H1 (cell line): Measurements from ENCODE around the gene SRCIN1. TPM values are rescaled to one million over a fixed set of nuclear protein-coding genes. Genes with fewer than 3 reads are reported as not detected.
"Not testable (repeated sequence)": the region's sequence is repeated elsewhere in the genome, so short reads cannot be mapped to it uniquely, and the experiment has no call there.

Experiments used
- CTCF ChIA-PET: fragments of 300-600 bp; sonication (Branson Sonifier 250); formaldehyde crosslinking; loops from one replicate; lab custom pipeline; 2021; ENCODE audit not compliant: partially characterized antibody; lab: Charles Lee
- POLR2A ChIA-PET: fragments of 300-600 bp; sonication (Branson Sonifier 250); formaldehyde crosslinking; loops from one replicate; lab custom pipeline; 2021; ENCODE audit warnings: inconsistent platforms; ENCODE audit not compliant: partially characterized antibody; lab: Charles Lee
- DNase-seq, 2 experiments: peaks; one replicate each; pipeline versions ENCODE4 v3.0.0 to v3.0.0-alpha.2; 2010 to 2022; ENCODE audit warnings: low spot score in 2 of 2, low read depth in 1 of 2, mixed read lengths in 1 of 2
- FAIRE-seq: peaks from 2 replicates; lab custom pipeline; 2011; peaks lifted over from hg19 to GRCh38; lab: Jason Lieb, UNC
- H2AFZ ChIP-seq: 2 replicates; pipeline ENCODE4 v1.8.1; 2012; ENCODE audit warnings: low read length, inconsistent platforms
- H2AK5ac ChIP-seq: 2 replicates; pipeline ENCODE4 v1.6.1; 2013; ENCODE audit warnings: low read depth, low read length
- H2BK120ac ChIP-seq: replicated peaks from 2 replicates; pipeline ENCODE3; 2013; ENCODE audit warnings: low read depth, low read length, inconsistent platforms
- H2BK12ac ChIP-seq: 2 replicates; pipeline ENCODE4 v1.6.1; 2013; ENCODE audit warnings: low read depth, low read length
- H2BK15ac ChIP-seq: 2 replicates; pipeline ENCODE4 v1.6.1; 2013; ENCODE audit warnings: low read length
- H2BK20ac ChIP-seq: 2 replicates; pipeline ENCODE4 v1.6.1; 2013; ENCODE audit warnings: low read length
- H2BK5ac ChIP-seq: 2 replicates; pipeline ENCODE4 v1.6.1; 2013; ENCODE audit warnings: low read depth, low read length
- H3K14ac ChIP-seq: 2 replicates; pipeline ENCODE4 v1.6.1; 2013; ENCODE audit warnings: inconsistent platforms; ENCODE audit not compliant: insufficient read length
- H3K18ac ChIP-seq: 2 replicates; pipeline ENCODE4 v1.6.1; 2013; ENCODE audit warnings: low read length; ENCODE audit errors: extremely low read depth
- H3K23ac ChIP-seq: 2 replicates; pipeline ENCODE4 v1.6.1; 2013; ENCODE audit warnings: inconsistent platforms; ENCODE audit not compliant: insufficient read length
- H3K23me2 ChIP-seq: 2 replicates; pipeline ENCODE4 v1.6.1; 2013; ENCODE audit warnings: low read depth, low read length
- H3K27ac ChIP-seq: 2 replicates; pipeline ENCODE4 v1.6.1; 2011; ENCODE audit warnings: low read depth, low read length, inconsistent platforms
- H3K27me3 ChIP-seq, 4 experiments: replicated peaks in 1 of 4; 1 replicate in 1 of 4; 2 replicates in 3 of 4; pipeline versions ENCODE4 v1.6.1 to v1.8.1; 2011 to 2013; ENCODE audit warnings: low read length in 3 of 4, mild to moderate bottlenecking in 3 of 4, inconsistent platforms in 2 of 4, mixed read lengths in 2 of 4, moderate library complexity in 1 of 4; ENCODE audit not compliant: control insufficient read depth in 3 of 4, insufficient read depth in 3 of 4; ENCODE audit errors: extremely low read depth in 1 of 4
- H3K36me3 ChIP-seq, 4 experiments: 2 replicates each; pipeline versions ENCODE4 v1.6.1 to v1.8.1; 2011 to 2013; ENCODE audit warnings: mild to moderate bottlenecking in 4 of 4, low read length in 3 of 4, moderate library complexity in 2 of 4, control low read depth in 1 of 4, inconsistent platforms in 1 of 4; ENCODE audit not compliant: insufficient read depth in 4 of 4, control insufficient read depth in 2 of 4
- H3K4ac ChIP-seq: replicated peaks from 2 replicates; pipeline ENCODE3; 2013; ENCODE audit warnings: low read length, low read depth, mixed read lengths, inconsistent platforms; ENCODE audit not compliant: insufficient read length
- H3K4me1 ChIP-seq, 4 experiments: replicated peaks in 1 of 4; 1 replicate in 1 of 4; 2 replicates in 3 of 4; pipeline versions ENCODE4 v1.6.1 to v1.8.1; 2011 to 2013; ENCODE audit warnings: low read length in 3 of 4, inconsistent platforms in 2 of 4, mixed read lengths in 1 of 4; ENCODE audit not compliant: insufficient read depth in 4 of 4, control insufficient read depth in 3 of 4
- H3K4me2 ChIP-seq, 2 experiments: 2 replicates each; pipeline versions ENCODE4 v1.6.1 to v1.8.1; 2011 to 2013; ENCODE audit warnings: low read depth in 2 of 2, low read length in 2 of 2, control low read depth in 1 of 2, inconsistent platforms in 1 of 2, mild to moderate bottlenecking in 1 of 2; ENCODE audit not compliant: insufficient read depth in 1 of 2
- H3K4me3 ChIP-seq, 4 experiments: fragments of 200-600, 300-600 bp in 1 of 4; sonication (generic), shearing (Covaris generic), sonication (Bioruptor Twin) in 1 of 4; 2 replicates each; pipeline versions ENCODE4 v1.5.1 to v1.8.1; 2011 to 2016; ENCODE audit warnings: low read length in 4 of 4, low read depth in 3 of 4, control low read depth in 2 of 4, inconsistent platforms in 2 of 4, mild to moderate bottlenecking in 2 of 4, mixed read lengths in 1 of 4, moderate library complexity in 1 of 4; ENCODE audit not compliant: insufficient read depth in 2 of 4; ENCODE audit errors: extremely low read depth in 1 of 4
- H3K56ac ChIP-seq: replicated peaks from 2 replicates; pipeline ENCODE3; 2013; ENCODE audit warnings: low read depth, mild to moderate bottlenecking, mixed read lengths, low read length, inconsistent platforms; ENCODE audit not compliant: insufficient read length
- H3K79me1 ChIP-seq: 2 replicates; pipeline ENCODE4 v1.6.1; 2013; ENCODE audit warnings: low read depth, low read length, control low read depth
- H3K79me2 ChIP-seq, 2 experiments: 2 replicates each; pipeline versions ENCODE4 v1.6.1 to v1.8.1; 2012 to 2013; ENCODE audit warnings: low read length in 2 of 2, mild to moderate bottlenecking in 2 of 2, inconsistent platforms in 1 of 2; ENCODE audit not compliant: insufficient read depth in 2 of 2, control insufficient read depth in 1 of 2
- H3K9ac ChIP-seq, 4 experiments: replicated peaks in 1 of 4; 1 replicate in 1 of 4; 2 replicates in 3 of 4; pipeline versions ENCODE4 v1.6.1 to v1.8.1; 2011 to 2013; ENCODE audit warnings: low read depth in 3 of 4, low read length in 3 of 4, control low read depth in 2 of 4, mild to moderate bottlenecking in 2 of 4, moderate library complexity in 2 of 4, inconsistent platforms in 1 of 4; ENCODE audit errors: extremely low read depth in 1 of 4
- H3K9me3 ChIP-seq, 2 experiments: 2 replicates each; pipeline versions ENCODE4 v1.6.1 to v1.8.1; 2012 to 2013; ENCODE audit warnings: mild to moderate bottlenecking in 2 of 2, moderate library complexity in 2 of 2, control low read depth in 1 of 2, inconsistent platforms in 1 of 2, low read depth in 1 of 2, low read length in 1 of 2, mixed read lengths in 1 of 2; ENCODE audit not compliant: insufficient read depth in 2 of 2
- H4K20me1 ChIP-seq, 2 experiments: replicated peaks in 1 of 2; 2 replicates each; pipeline versions ENCODE3 to v1.8.1; 2011 to 2013; ENCODE audit warnings: inconsistent platforms in 2 of 2, low read length in 2 of 2, mild to moderate bottlenecking in 1 of 2; ENCODE audit not compliant: insufficient read depth in 2 of 2, control insufficient read depth in 1 of 2
- H4K5ac ChIP-seq: 2 replicates; pipeline ENCODE4 v1.6.1; 2013; ENCODE audit warnings: low read length, low read depth, mixed read lengths, inconsistent platforms; ENCODE audit not compliant: insufficient read length
- H4K8ac ChIP-seq: 2 replicates; pipeline ENCODE4 v1.8.0; 2013; ENCODE audit warnings: mild to moderate bottlenecking, moderate library complexity, low read length, inconsistent platforms; ENCODE audit not compliant: insufficient read depth; ENCODE audit errors: extremely low read depth
- H4K91ac ChIP-seq: replicated peaks from 2 replicates; pipeline ENCODE3; 2013; ENCODE audit warnings: low read length, mixed read lengths, inconsistent platforms; ENCODE audit not compliant: insufficient read length
- CTCF ChIP-seq, 3 experiments: IDR thresholded peaks; 1 replicate in 2 of 3; 2 replicates in 1 of 3; pipeline versions ENCODE4 v1.5.1 to v1.6.1; 2011; ENCODE audit warnings: low read length in 3 of 3, mild to moderate bottlenecking in 3 of 3, inconsistent platforms in 2 of 3, low read depth in 1 of 3, moderate library complexity in 1 of 3; ENCODE audit not compliant: insufficient read depth in 1 of 3; ENCODE audit errors: control extremely low read depth in 1 of 3
- POLR2A ChIP-seq, 2 experiments: IDR thresholded peaks; 1 replicate in 1 of 2; 2 replicates in 1 of 2; pipeline ENCODE4 v1.6.1; 2011; ENCODE audit warnings: low read depth in 2 of 2, low read length in 2 of 2, mild to moderate bottlenecking in 2 of 2; ENCODE audit errors: control extremely low read depth in 1 of 2
- RAD21 ChIP-seq, 2 experiments: IDR thresholded peaks in 1 of 2; conservative IDR thresholded peaks in 1 of 2; 2 replicates each; pipeline ENCODE4 v1.6.1; 2011; ENCODE audit warnings: low read depth in 2 of 2, low read length in 2 of 2, improper control_type of control experiment in 1 of 2, inconsistent platforms in 1 of 2, mild to moderate bottlenecking in 1 of 2, moderate library complexity in 1 of 2
- YY1 ChIP-seq: IDR thresholded peaks from 2 replicates; pipeline ENCODE4 v1.6.1; 2011; ENCODE audit warnings: low read depth, mild to moderate bottlenecking, low read length
- WGBS, 2 experiments: shearing (Covaris generic) in 1 of 2; methylation state at CpG; one replicate each; pipeline versions ENCODE4 v1.1.6 to v1.1.7; 2013 to 2015; ENCODE audit warnings: low lambda C conversion rate in 2 of 2, mixed read lengths in 2 of 2, inconsistent platforms in 1 of 2, low coverage in 1 of 2, missing lambda C conversion rate in 1 of 2; ENCODE audit not compliant: insufficient replicate concordance in 2 of 2, insufficient coverage in 1 of 2, insufficient read length in 1 of 2; ENCODE audit errors: extremely low coverage in 1 of 2, missing lambda C conversion rate in 1 of 2; 5-methylcytosine and 5-hydroxymethylcytosine counted together
- polyA plus RNA-seq, 7 experiments: library from polyadenylated mRNA; depleted of rRNA in 3 of 7; stranded (reverse) in 5 of 7; unstranded in 2 of 7; fragments of >200 nt in 5 of 7; fragments of 200-250 nt in 2 of 7; gene quantifications; 1 replicate in 5 of 7; 2 replicates in 1 of 7; 4 replicates in 1 of 7; pipeline versions ENCODE4 v1.2.1 to v1.2.3, GENCODE V29; 2011 to 2013; ENCODE audit warnings: missing spikeins in 2 of 7, mixed read lengths in 2 of 7
- total RNA-seq: library from RNA; stranded (reverse); fragmentation: NEBNext Ultra II Directional; extraction: Animal tissue kit (Norgen Biotek cat#: 25700); gene quantifications from 2 replicates; pipeline ENCODE4 v1.2.1, GENCODE V29; 2021

The SRCIN1 gene
- total and polyA plus RNA-seq, 2 of the 8 experiments (the other 6 are each of a cell fraction or from before 2014, with no cell fraction given) = 2.8 to 3.8 TPM

- H3K9ac ChIP-seq, H2BK20ac ChIP-seq, H4K20me1 ChIP-seq, H2BK120ac ChIP-seq, H2BK5ac ChIP-seq, H3K79me1 ChIP-seq, H3K56ac ChIP-seq, H3K27ac ChIP-seq, H3K23me2 ChIP-seq, H4K5ac ChIP-seq, H3K23ac ChIP-seq, H3K14ac ChIP-seq, H2AFZ ChIP-seq, H3K4me2 ChIP-seq, H3K4me1 ChIP-seq, H2AK5ac ChIP-seq, H2BK12ac ChIP-seq, H3K4me3 ChIP-seq, H4K91ac ChIP-seq, H3K79me2 ChIP-seq, H3K4ac ChIP-seq, H3K9me3 ChIP-seq, H3K27me3 ChIP-seq, FAIRE-seq: not testable (repeated sequence)
- 0 out of 3 replicates have a peak, but pooled peaks of 1 of the 2 experiments have one; percentile 24 for TF ChIP-seq POLR2A (IDR thresholded peaks at IDR 0.05; ENCODE audit: control extremely low read depth in 1 of 2, low read depth in 2 of 2, low read length in 2 of 2)
- 0 out of 2 replicates have a peak, but pooled peaks have one; percentile 41 for TF ChIP-seq YY1
- TF ChIP-seq RAD21 (IDR thresholded peaks at IDR 0.05 in 1 of 2, conservative IDR thresholded peaks at IDR 0.05 in 1 of 2; ENCODE audit: low read depth in 2 of 2, low read length in 2 of 2) = peak; percentile 81 to 82
- TF ChIP-seq CTCF (IDR thresholded peaks at IDR 0.05; ENCODE audit: control extremely low read depth in 1 of 3, insufficient read depth in 1 of 3, low read depth in 1 of 3, low read length in 3 of 3) = peak; percentile 72 to 78 (median 77)
- POLR2A ChIA-PET = interaction anchor here (1.0 to 1.7 kb wide), 2 partner anchors 33 to 65 kb away, joined by 3 to 5 read pairs; no protein-coding TSS in a partner anchor
- H3K18ac ChIP-seq = 0 out of 2 replicates have a peak overlapping the region, but pooled peaks have one; percentile 19
- 68% methylated on average over 20 of the region's 21 CpGs; no CpG with 5 or more reads in 1 of the 2 experiments for WGBS, 2 experiments
- H2BK15ac ChIP-seq = 0 out of 2 replicates have a peak overlapping the region, but pooled peaks have one; percentile 61
- H3K36me3 ChIP-seq = peaks cover 0 to 25% (median 10%) of the 10 kb centered on the region in 4 experiments; a peak in 3 of 8 replicates
- peak overlapping the region; percentile 58; the same call in 1 of the 2 replicates for H4K8ac ChIP-seq
- CTCF ChIA-PET = interaction anchor here (0.6 to 4.2 kb wide), 17 partner anchors 9 to 250 kb away, joined by 3 to 42 read pairs (median 4); no protein-coding TSS in a partner anchor
- DNase-seq = peak in 1 of 2 experiments; percentile 84
These were observed 121.3 kb downstream of the SRCIN1 start for GRCh38 chr17:38484242-38485145.
